Activated B cell treated with CpG ODN at 0.5 μM for 24 hours (primary cell): ENCODE results near the gene ITGA5. TPM values are rescaled to one million over a fixed set of nuclear protein-coding genes. Genes with fewer than 3 reads are reported as not detected.
A peak's percentile ranks its signal among the peaks of the same experiment; 100 is the strongest.

Experiments
- ATAC-seq: fragments of 200-7000 bp; cut with Tn5 transposase; one replicate; pipeline ENCODE4 v1.10.0; 2021; ENCODE audit warnings: low read depth, mild to moderate bottlenecking, moderate library complexity
- CTCF ChIA-PET: fragments of 350-600 bp; sonication (Branson Sonifier 250); formaldehyde crosslinking; loops from one replicate; lab custom pipeline; 2021; ENCODE audit warnings: antibody characterized with exemption; lab: Charles Lee
- POLR2A ChIA-PET: fragments of 350-600 bp; sonication (Branson Sonifier 250); formaldehyde crosslinking; loops from one replicate; lab custom pipeline; 2021; ENCODE audit warnings: antibody characterized with exemption; lab: Charles Lee
- DNase-seq: peaks from one replicate; pipeline ENCODE4 v3.0.0; 2022
- H3K27ac Mint-ChIP-seq: one replicate; pipeline ENCODE4 v1.8.0; 2020; ENCODE audit warnings: mixed read lengths
- H3K27me3 Mint-ChIP-seq: one replicate; pipeline ENCODE4 v1.8.0; 2021; ENCODE audit warnings: mixed read lengths
- H3K36me3 Mint-ChIP-seq: one replicate; pipeline ENCODE4 v1.8.0; 2021; ENCODE audit warnings: low read depth, mixed read lengths
- H3K4me1 Mint-ChIP-seq: one replicate; pipeline ENCODE4 v1.8.0; 2021; ENCODE audit warnings: mixed read lengths
- H3K4me3 Mint-ChIP-seq: one replicate; pipeline ENCODE4 v1.8.0; 2020; ENCODE audit warnings: mild to moderate bottlenecking, mixed read lengths
- H3K9me3 Mint-ChIP-seq: one replicate; pipeline ENCODE4 v1.8.0; 2020; ENCODE audit warnings: mixed read lengths
- CTCF ChIP-seq: fragments of 200-600 bp; IDR thresholded peaks from one replicate; pipeline ENCODE4 v1.8.0; 2022; ENCODE audit warnings: antibody characterized with exemption, mild to moderate bottlenecking
- intact Hi-C: fragments of 100-400 bp; cut with micrococcal nuclease; formaldehyde crosslinking; loops from one replicate; pipeline ENCODE4 v1.15.1; 2024
- total RNA-seq: library from RNA; stranded (reverse); gene quantifications from 2 replicates; pipeline ENCODE4 v1.2.3, GENCODE V29; 2022

Gene ITGA5
- total RNA-seq, 1 donor from 2014 or later: 1.0 TPM

DNA sequence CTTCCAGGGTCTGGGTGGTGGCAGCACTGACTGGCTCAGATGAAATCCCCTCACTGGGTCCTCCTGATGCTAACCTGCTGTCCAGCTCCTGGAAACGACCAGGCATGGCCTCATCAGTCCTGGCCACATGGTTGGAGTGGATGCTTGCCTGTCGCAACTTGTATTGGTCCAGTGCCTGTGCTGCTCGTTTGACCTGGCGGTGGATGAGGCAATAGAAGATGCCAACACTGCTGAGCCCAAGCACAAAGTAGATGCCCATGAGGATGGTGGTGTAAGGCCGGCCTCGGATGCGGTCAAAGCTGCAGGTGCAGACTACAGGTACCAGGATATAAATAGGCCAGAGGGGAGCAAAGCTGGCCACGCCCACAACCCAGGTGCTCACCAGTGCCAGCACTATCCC, 56.0 kb downstream of the ITGA5 start:
- POLR2A ChIA-PET: interaction anchor here (1.0 kb wide), 1 partner anchor 111 kb away, joined by 4 read pairs; no protein-coding TSS in a partner anchor
- H3K27ac Mint-ChIP-seq: no peak overlapping the region

GRCh38 chr12:54360717-54361456, 58.2 kb downstream of the ITGA5 start:
- CTCF ChIA-PET: interaction anchor here (0.7 to 2.7 kb wide), 6 partner anchors 10 to 142 kb away, joined by 3 to 11 read pairs (median 4); no protein-coding TSS in a partner anchor
- H3K4me3 Mint-ChIP-seq: peak overlapping the region; percentile 61
- intact Hi-C loops: loop anchor here (1.0 kb wide), 1 partner anchor 110 kb away; no protein-coding TSS in a partner anchor
- DNase-seq: no peak
- TF ChIP-seq CTCF: no peak
- ATAC-seq: no peak
- no peaks in the 10 kb centered on the region for H3K9me3 Mint-ChIP-seq
- POLR2A ChIA-PET: interaction anchor here (0.5 to 3.2 kb wide), 3 partner anchors 80 to 145 kb away, joined by 4 to 37 read pairs (median 4); partner anchors contain the start of genes CBX5 and HNRNPA1
- no peaks in the 10 kb centered on the region for H3K27me3 Mint-ChIP-seq
- H3K36me3 Mint-ChIP-seq: no peaks in the 10 kb centered on the region
- H3K4me1 Mint-ChIP-seq: peaks cover 17% of the 10 kb centered on the region
- no peak overlapping the region for H3K27ac Mint-ChIP-seq

More for the DNA sequence above, 56.0 kb downstream of the ITGA5 start:
- CTCF ChIA-PET: interaction anchor here (1.1 to 2.2 kb wide), 3 partner anchors 17 to 147 kb away, joined by 4 to 10 read pairs (median 8); no protein-coding TSS in a partner anchor
- no peak for TF ChIP-seq CTCF
- H3K4me1 Mint-ChIP-seq: peaks cover 17% of the 10 kb centered on the region
- intact Hi-C loops: no loop called here
- no peak for DNase-seq
- H3K36me3 Mint-ChIP-seq: no peaks in the 10 kb centered on the region
- no peak for ATAC-seq
- no peaks in the 10 kb centered on the region for H3K9me3 Mint-ChIP-seq
- H3K4me3 Mint-ChIP-seq: no peak overlapping the region
- H3K27me3 Mint-ChIP-seq: no peaks in the 10 kb centered on the region

DNA sequence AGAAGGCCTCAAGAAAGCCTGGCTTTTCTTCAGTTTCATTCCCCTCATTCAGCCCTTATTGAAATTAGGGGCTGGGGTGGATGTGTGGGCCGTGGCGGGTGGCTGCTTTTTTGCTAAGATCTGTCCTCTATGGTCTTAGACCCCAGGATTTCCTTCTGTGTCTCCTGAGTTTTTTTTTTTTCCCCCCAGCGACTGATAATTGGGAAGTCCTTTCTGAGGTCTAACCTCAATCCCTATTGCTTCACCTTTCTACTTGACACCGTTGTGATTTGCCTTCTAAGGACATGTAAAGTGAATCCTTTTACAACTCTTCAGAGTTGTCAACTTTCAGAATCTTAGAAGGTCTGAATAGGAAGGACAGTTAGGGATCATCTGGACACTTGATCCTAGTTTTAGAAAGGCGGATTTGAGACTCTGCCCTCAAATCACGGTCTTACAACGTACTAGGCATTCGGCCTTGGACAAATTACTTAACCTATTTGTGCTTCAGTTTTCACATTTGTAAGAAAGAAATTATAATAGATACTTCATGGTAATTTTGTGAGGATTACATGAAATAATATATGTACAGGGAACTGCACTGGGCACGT, 59.2 kb downstream of the ITGA5 start:
- Mint-ChIP-seq H3K9me3 (no peaks in the 10 kb centered on the region), H3K4me3 (no peak overlapping the region), H3K27ac (no peak overlapping the region), H3K36me3 (no peaks in the 10 kb centered on the region), H3K27me3 (no peaks in the 10 kb centered on the region), H3K4me1 (peaks cover 17% of the 10 kb centered on the region)
- no peak for TF ChIP-seq CTCF
- DNase-seq (no peak), ATAC-seq (no peak)
- intact Hi-C loops: loop anchor here (1.0 kb wide), 3 partner anchors 35 to 140 kb away; partner anchors contain the start of genes CBX5, COPZ1 and HNRNPA1
- POLR2A ChIA-PET: interaction anchor here (0.7 to 3.2 kb wide), 17 partner anchors 8 to 143 kb away, joined by 3 to 37 read pairs (median 4); partner anchors contain the start of genes CBX5, COPZ1 and HNRNPA1
- CTCF ChIA-PET: interaction anchor here (0.8 to 4.0 kb wide), 9 partner anchors 9 to 108 kb away, joined by 4 to 19 read pairs (median 7); partner anchors contain the start of genes CBX5 and COPZ1

DNA sequence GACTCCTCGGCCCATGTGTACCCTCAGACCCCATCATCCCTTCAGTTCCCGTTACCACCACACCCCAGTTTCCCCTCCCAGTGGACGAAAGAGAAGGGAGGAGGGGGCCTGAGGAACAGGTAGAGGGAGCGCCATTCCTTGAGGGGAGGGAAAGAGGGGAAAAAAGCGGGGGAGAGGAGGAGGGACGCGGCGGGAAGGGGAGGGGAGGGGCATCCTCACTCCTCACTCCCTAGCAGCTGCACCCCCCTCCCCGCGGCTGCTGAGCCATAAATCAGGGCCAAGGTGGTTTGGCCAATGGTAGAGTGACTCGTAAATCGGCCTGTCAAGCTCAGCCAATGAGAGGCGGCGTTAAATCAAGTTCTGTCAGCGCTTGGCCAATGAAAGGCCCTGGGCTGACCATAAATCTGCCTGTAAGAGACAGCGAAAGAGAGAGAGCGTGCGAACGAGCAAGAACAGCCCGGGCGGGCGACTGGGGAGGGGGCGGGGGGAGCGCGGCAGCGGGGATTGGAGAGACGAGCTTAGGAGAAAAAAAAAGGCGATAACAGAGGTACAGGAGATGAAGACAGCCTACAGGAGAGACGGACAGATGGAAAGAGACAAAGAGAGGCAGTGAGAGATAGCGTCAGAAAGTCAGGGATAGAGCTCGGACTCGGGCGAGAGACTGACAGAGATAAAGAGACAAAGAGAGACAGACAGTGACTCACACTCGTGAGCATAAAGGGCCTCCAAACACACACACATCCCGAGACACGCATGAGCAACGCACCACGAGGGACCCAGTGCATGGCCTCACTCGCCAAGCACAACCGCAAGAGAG, 59.9 kb downstream of the ITGA5 start:
- Mint-ChIP-seq H3K36me3 (no peaks in the 10 kb centered on the region), H3K9me3 (no peaks in the 10 kb centered on the region), H3K4me3 (no peak overlapping the region), H3K4me1 (peaks cover 11% of the 10 kb centered on the region), H3K27ac (no peak overlapping the region), H3K27me3 (no peaks in the 10 kb centered on the region)
- DNase-seq: peak; percentile 71
- intact Hi-C loops: loop anchor here (1.0 kb wide), 3 partner anchors 34 to 139 kb away; partner anchors contain the start of genes CBX5, COPZ1 and HNRNPA1
- peak; percentile 97 for ATAC-seq
- TF ChIP-seq CTCF: no peak
- ChIA-PET CTCF (interaction anchor here (0.9 to 4.0 kb wide), 10 partner anchors 9 to 107 kb away, joined by 3 to 19 read pairs (median 6); partner anchors contain the start of genes CBX5 and COPZ1), POLR2A (interaction anchor here (0.6 to 3.2 kb wide), 26 partner anchors 9 to 341 kb away, joined by 3 to 37 read pairs (median 4); partner anchors contain the start of genes CBX5, COPZ1, HNRNPA1 and NFE2)
